ENCODE results near the gene TBL1Y.

DNA sequence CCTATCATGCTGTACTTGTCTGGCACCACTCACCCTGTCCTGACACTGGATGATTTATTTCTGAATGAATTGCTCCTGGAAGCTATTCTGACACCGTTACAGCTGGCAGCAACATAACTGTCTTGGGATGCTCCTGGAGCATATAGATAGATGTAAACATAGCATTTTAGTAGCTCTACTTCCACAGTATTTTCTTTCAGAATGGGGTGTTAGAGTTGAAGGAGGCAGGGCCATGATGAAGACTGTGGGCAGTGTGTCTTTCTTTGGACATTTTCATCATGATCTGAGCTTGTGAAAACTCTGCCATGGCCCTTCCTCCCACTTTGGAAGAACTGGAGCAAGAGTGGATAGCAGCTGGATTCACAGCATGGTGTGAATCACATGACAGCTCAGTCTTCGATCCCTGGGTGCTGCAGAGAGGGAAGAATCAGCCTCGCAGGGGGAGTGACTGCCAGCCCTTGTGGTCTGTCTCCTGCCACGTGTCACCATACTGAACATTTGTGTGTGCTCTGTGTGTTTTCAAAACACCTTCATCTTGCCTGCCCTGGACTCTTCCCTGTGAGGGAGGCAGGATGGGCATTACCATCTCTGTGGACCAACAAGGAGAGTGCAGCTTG lies 61.9 kb downstream of the TBL1Y start:
- TF ChIP-seq, protein P1, sequence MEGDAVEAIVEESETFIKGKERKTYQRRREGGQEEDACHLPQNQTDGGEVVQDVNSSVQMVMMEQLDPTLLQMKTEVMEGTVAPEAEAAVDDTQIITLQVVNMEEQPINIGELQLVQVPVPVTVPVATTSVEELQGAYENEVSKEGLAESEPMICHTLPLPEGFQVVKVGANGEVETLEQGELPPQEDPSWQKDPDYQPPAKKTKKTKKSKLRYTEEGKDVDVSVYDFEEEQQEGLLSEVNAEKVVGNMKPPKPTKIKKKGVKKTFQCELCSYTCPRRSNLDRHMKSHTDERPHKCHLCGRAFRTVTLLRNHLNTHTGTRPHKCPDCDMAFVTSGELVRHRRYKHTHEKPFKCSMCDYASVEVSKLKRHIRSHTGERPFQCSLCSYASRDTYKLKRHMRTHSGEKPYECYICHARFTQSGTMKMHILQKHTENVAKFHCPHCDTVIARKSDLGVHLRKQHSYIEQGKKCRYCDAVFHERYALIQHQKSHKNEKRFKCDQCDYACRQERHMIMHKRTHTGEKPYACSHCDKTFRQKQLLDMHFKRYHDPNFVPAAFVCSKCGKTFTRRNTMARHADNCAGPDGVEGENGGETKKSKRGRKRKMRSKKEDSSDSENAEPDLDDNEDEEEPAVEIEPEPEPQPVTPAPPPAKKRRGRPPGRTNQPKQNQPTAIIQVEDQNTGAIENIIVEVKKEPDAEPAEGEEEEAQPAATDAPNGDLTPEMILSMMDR (conservative IDR thresholded peaks at IDR 0.05; ENCODE audit: low read length): no peak
- no peak for TF ChIP-seq EZH2phosphoT487 (IDR thresholded peaks at IDR 0.05; ENCODE audit: borderline replicate concordance)

All from Loucy (cell line).